Psoas muscle (tissue), 8 donors: Measurements from ENCODE around the gene MRPL10. TPM values are rescaled to one million over a fixed set of nuclear protein-coding genes. Genes with fewer than 3 reads are reported as not detected.

ENCODE experiments used
- ATAC-seq, 4 donors: fragments of 200-7000 bp; cut with Tn5 transposase; one replicate each; pipeline ENCODE4 v1.9.1; 2020; ENCODE audit warnings: moderate library complexity in 3 of 4, mild to moderate bottlenecking in 2 of 4
- DNase-seq, 2 donors: peaks; one replicate each; pipeline ENCODE4 v3.0.0-alpha.2; 2020
- H3K27ac ChIP-seq: fragments of 200-600 bp; one replicate; pipeline ENCODE4 v1.8.0; 2022
- H3K27me3 ChIP-seq, 3 donors: fragments of 200-600 bp in 1 of 3; one replicate each; pipeline versions ENCODE4 v1.6.1 to v1.8.0; 2013 to 2022; ENCODE audit warnings: low read length in 2 of 3, mild to moderate bottlenecking in 2 of 3, moderate library complexity in 1 of 3; ENCODE audit not compliant: insufficient read depth in 3 of 3
- H3K36me3 ChIP-seq, 2 donors: fragments of 200-600 bp in 1 of 2; one replicate each; pipeline versions ENCODE4 v1.6.1 to v1.8.0; 2013 to 2022; ENCODE audit warnings: low read depth in 1 of 2, mild to moderate bottlenecking in 1 of 2, moderate library complexity in 1 of 2; ENCODE audit not compliant: insufficient read depth in 1 of 2
- H3K4me1 ChIP-seq: fragments of 200-600 bp; one replicate; pipeline ENCODE4 v1.8.0; 2022
- H3K4me3 ChIP-seq: fragments of 200-600 bp; one replicate; pipeline ENCODE4 v1.8.0; 2022; ENCODE audit warnings: mild to moderate bottlenecking
- H3K9me3 ChIP-seq: fragments of 200-600 bp; one replicate; pipeline ENCODE4 v1.8.0; 2022
- CTCF ChIP-seq: fragments of 200-600 bp; IDR thresholded peaks from one replicate; pipeline ENCODE4 v1.8.0; 2022; ENCODE audit warnings: antibody characterized with exemption
- WGBS, 3 donors: extraction: QIAGEN DNeasy Blood & Tissue Kit; methylation state at CpG; one replicate each; pipeline versions ENCODE4 v1.1.6 to v1.1.7; 2013; 5-methylcytosine and 5-hydroxymethylcytosine counted together
- intact Hi-C, 2 donors: fragments of 100-400 bp; cut with DNase I; formaldehyde crosslinking; loops; one replicate each; pipeline versions ENCODE4 v1.11.0 to v1.14.2; 2022
- polyA plus RNA-seq, 3 donors: library from polyadenylated mRNA; stranded (reverse); fragments of 200-250 nt; gene quantifications; one replicate each; pipeline ENCODE4 v1.2.3, GENCODE V29; 2013
- total RNA-seq, 4 donors: library from RNA; stranded (reverse); fragmentation: NEBNext Ultra II Directional in 2 of 4; extraction: Animal tissue kit (Norgen Biotek cat#: 25700) in 2 of 4; gene quantifications; one replicate each; pipeline versions ENCODE4 v1.2.1 to v1.2.4, GENCODE V29; 2021 to 2023
- donor health status: healthy with polysubstance abuse.
- donor health status: DM: no; HTN: no; CAD: no; lungs with moderate emphysema.
- donor health status: Bipolar disorder and iron deficiency.
- donor health status: healthy.
- donor health status: DM: yes; HTN: yes; CAD: no.
- donor health status: DM: no; HTN: no; CAD: no.
- donor health status: DM: no; HTN: no; CAD: no.
- donor health status: DM: yes; HTN: yes; CAD: no.

MRPL10 gene
- total and polyA plus RNA-seq, 7 donors = 37.8 to 78.6 (median 47.0) TPM

DNA sequence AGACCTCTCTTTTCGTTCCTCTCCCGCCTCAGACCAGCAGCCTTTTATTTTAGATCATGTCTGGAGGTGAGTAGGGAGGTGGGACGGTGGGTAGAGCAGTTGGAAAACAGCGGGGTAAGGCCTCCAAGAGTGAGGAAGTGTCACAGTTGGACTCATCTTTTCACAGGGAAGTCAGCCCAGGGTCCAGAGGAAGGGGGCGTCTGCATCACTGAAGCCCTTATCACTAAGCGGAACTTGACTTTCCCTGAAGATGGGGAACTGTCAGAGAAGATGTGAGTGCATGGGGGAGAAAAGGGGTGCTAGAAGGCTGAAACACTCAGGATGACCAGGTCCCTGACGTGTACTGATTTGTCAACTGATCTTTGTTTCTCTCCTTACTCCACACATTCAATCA lies 590 bp upstream of the MRPL10 start:
- intact Hi-C loops = loop anchor here in 1 of 2 donors (5.0 kb wide), 1 partner anchor 120 kb away; no protein-coding TSS in a partner anchor
- TF ChIP-seq CTCF = no peak
- H3K27me3 ChIP-seq = no peaks in the 10 kb centered on the region
- H3K4me3 ChIP-seq = peak overlapping the region; percentile 93
- H3K4me1 ChIP-seq = peaks cover 23% of the 10 kb centered on the region
- DNase-seq = peak in 1 of 2 donors; percentile 40
- peaks cover 3 to 36% of the 10 kb centered on the region in 2 donors for H3K36me3 ChIP-seq
- H3K27ac ChIP-seq = peak overlapping the region; percentile 76
- ATAC-seq = peak; percentile 2 to 11 (median 5)
- H3K9me3 ChIP-seq = no peaks in the 10 kb centered on the region
- WGBS, 3 donors = 9 to 12% (median 9%) methylated on average over 7 of the region's 7 CpGs

DNA sequence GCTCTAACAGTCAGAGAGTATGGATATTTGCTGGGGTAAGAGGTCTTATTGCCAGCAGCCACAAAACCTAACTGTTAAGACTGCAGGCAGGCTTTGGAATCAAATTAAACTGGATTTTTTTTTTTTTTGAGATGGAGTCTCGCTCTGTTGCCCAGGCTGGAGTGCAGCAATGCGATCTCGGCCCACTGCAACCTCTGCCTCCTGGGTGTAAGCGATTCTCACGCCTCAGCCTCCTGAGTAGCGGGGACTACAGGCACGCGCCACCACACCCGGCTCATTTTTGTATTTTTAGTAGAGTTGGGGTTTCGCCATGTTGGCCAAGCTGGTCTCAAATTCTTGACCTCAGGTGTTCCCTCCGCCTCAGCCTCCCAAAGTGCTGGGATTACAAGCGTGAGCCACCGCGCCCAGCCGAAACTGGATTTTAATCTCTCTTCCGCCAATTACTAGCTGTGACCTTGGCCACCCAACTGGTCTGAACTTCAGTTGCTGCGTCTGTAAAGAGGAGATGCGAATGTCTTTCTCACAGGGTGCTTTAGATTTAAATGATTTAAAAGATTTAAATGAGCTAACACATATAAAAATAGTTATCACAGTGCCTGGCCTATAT lies 842 bp downstream of the MRPL10 start:
- ATAC-seq (no peak), DNase-seq (peak in 1 of 2 donors; percentile 32)
- H3K4me1 ChIP-seq = peaks cover 23% of the 10 kb centered on the region
- H3K4me3 ChIP-seq = peak overlapping the region; percentile 93
- 57 to 67% (median 63%) methylated on average over 18 of the region's 18 CpGs for WGBS, 3 donors
- intact Hi-C loops = loop anchor here in 1 of 2 donors (5.0 kb wide), 1 partner anchor 122 kb away; no protein-coding TSS in a partner anchor
- peaks cover 8 to 38% of the 10 kb centered on the region in 2 donors for H3K36me3 ChIP-seq
- no peaks in the 10 kb centered on the region for H3K9me3 ChIP-seq
- H3K27ac ChIP-seq = peak overlapping the region; percentile 76
- TF ChIP-seq CTCF = no peak
- H3K27me3 ChIP-seq = no peaks in the 10 kb centered on the region

DNA sequence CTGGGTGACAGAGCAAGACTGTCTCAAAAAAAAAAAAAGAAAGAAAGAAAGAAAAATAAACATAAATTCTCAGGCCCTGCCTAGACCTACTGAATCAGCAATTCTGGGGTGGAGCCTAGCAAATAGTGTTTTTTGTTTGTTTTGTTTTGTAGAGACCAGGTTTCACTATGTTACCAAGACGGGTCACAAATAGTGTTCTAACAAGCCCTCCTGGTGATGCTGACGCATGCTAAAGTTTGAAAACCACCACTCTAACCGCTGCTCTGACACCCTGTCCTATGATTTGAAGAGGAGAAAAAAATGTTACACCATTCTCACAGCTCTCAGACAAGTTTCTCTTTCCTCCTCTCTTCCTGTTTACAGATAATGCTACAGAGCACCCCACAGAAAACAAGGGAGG lies 1.5 kb downstream of the MRPL10 start:
- DNase-seq = no peak
- H3K4me1 ChIP-seq = peaks cover 23% of the 10 kb centered on the region
- peaks cover 8 to 44% of the 10 kb centered on the region in 2 donors for H3K36me3 ChIP-seq
- WGBS, 3 donors = 85 to 93% (median 86%) methylated on average over 3 of the region's 3 CpGs
- no peaks in the 10 kb centered on the region for H3K9me3 ChIP-seq
- no peak for TF ChIP-seq CTCF
- ATAC-seq = no peak
- no peaks in the 10 kb centered on the region for H3K27me3 ChIP-seq
- H3K27ac ChIP-seq = peak overlapping the region; percentile 76
- peak overlapping the region; percentile 93 for H3K4me3 ChIP-seq
- intact Hi-C loops = loop anchor here in 1 of 2 donors (5.0 to 10.0 kb wide), 2 partner anchors 122 to 295 kb away; no protein-coding TSS in a partner anchor

DNA sequence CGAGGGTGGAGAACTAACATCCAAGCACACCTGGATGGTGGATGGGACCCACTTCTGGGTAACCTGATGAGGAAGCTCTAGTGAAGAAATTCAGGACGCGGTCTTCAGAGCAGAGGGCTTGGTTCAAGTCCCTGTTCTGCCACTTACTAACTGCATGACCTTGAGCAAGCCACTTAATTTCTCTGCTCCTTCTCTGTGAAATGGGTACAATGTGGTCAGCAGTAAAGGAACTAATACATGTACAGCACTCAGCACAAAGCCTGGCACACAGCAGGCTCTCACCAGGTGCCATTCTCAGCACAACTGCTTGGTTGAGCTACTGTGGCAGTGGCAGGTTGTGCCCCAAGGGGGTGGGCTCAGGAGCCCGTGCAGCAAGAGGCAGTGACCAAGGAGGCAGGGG lies 7.8 kb downstream of the MRPL10 start:
- H3K36me3 ChIP-seq = peaks cover 8 to 68% of the 10 kb centered on the region in 2 donors
- ATAC-seq (no peak), DNase-seq (no peak)
- no peak for TF ChIP-seq CTCF
- 85 to 92% (median 90%) methylated on average over 4 of the region's 4 CpGs for WGBS, 3 donors
- intact Hi-C loops = loop anchor here in 1 of 2 donors (10.0 kb wide), 1 partner anchor 301 kb away; no protein-coding TSS in a partner anchor
- no peaks in the 10 kb centered on the region for H3K27me3 ChIP-seq
- no peak overlapping the region for H3K27ac ChIP-seq
- H3K4me3 ChIP-seq = no peak overlapping the region
- peaks cover 21% of the 10 kb centered on the region for H3K4me1 ChIP-seq
- no peaks in the 10 kb centered on the region for H3K9me3 ChIP-seq
